ENCODE data around the gene HDAC4. TPM values are rescaled to one million over a fixed set of nuclear protein-coding genes. Genes with fewer than 3 reads are reported as not detected.

Gene HDAC4
- total RNA-seq, 1 experiment from 2014 or later: 5.5 TPM

- DNase-seq (ENCODE audit: low read depth): peak; percentile 96
These were observed 133.4 kb downstream of the HDAC4 start for GRCh38 chr2:239267288-239267951.

- no peak for DNase-seq (ENCODE audit: low read depth)
These were observed 134.0 kb downstream of the HDAC4 start for GRCh38 chr2:239266779-239267287.

- no peak for DNase-seq (ENCODE audit: low read depth)
These were observed 134.4 kb downstream of the HDAC4 start for GRCh38 chr2:239266434-239266766.

DNA sequence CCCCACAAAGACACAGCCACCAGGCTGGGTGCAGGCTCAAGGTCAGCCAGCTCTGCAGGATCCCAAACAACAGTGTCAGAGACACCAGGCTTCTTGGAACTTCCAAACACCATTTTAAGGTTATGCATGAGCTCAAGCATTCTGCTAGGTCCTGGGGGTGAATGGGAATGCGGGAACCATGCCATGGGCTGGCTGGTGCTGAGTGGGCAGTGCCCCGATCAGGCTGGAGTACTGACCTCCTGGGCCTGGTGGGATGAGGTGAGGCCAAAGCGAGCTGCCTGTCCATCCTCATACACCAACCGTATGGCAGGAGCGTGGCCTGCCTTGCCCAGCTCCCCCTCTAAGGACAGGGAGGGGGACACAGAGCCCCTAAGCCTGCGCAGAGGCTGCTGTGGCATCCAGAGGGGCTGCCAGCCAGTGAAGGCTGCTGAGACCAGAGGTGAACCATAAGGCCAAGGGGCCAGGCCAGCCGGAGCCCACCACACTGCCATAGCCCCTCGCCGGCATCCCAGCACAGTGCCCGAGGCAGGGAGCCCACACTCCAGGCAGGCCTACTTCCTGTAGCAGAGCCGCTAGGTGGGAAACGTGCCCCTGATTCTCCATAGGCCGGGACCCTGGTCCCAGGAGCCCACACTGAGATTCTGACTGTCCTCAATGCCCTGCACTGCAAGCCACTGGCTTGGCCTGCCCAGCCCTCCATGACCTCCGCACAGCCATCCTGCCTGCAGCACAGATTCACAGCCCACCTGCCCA, 135.0 kb downstream of the HDAC4 start:
- no peak for DNase-seq (ENCODE audit: low read depth)

DNA sequence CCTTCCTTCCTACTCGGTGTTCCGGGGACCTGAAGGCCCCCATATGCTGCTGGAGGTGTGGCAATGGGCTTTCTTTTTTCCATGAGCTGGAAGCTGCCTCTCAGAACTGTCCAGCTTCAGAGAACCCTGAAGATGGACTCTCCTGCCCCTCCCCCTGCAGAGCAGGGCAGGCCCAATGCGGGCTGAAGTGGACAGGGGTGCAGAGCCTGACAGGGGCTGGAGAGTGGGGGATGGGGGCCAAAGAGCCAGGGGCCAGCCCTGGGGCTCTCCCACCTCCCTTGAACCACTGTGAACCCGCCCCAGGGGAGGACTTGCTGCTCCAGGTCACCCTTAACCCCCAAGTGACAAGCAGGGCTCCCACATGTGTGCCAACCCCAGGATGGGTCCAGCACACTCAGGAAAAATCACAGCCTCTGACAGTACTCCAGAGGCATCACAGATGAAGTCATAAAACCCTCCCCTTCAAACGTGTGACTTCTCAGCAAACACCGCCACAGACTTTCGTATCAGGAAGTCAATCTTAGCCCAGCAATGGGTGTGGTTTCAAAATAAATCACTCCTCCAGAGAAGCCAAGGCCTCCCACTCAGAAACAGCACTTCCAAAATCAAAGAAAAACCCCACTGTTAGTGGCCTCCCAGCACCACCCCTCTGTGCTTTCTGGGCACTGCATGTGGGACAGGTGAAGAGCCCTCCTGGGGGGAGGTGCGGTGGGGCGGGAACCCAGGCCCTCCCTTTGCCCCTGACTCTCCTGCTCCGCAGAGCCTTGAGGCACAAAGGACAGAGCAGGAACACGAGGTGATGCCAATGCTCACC, 135.8 kb downstream of the HDAC4 start:
- DNase-seq (ENCODE audit: low read depth): peak; percentile 85

- DNase-seq (ENCODE audit: low read depth): no peak
These were observed 136.4 kb downstream of the HDAC4 start for GRCh38 chr2:239264492-239264837.

DNA sequence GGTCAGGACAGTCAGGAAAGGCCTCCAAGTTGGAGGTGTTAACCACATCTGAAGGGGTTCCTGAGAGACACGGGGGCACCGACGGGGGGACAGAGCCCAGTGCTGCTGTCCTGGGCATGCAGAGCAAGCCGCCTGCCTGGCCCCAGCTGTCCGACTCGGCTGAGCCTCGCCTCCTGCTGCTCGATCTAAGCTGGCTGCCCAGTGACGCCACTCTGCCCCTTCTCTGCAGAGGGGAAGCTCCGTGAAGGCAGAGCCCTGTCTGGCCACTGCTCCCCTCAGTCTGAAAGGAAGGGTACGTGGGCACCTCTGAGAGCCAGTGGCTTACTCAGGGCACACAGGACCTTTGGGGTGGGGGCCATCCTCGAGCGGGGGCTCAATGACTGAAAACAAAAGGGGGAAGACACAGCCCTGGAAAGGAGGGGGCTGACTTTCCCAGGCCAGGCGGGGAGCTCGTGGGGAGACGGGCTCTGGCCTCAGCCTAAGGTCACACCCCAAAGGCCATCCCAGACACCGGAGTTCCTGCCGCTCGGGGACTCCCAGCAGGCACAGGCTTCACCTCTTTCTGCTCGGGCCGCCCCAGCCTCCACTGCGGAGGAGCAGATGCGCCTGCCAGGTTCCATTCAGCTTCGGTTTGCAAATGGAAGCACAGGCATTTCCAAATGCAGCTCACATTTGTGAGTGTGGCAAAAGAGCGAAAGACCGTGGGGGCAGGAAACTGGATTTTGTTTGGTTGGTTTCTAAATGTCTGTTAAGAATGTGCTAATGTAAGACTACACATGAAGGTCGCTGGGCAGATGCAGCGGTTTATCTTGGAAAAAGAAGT, 136.9 kb downstream of the HDAC4 start:
- no peak for DNase-seq (ENCODE audit: low read depth)

DNA sequence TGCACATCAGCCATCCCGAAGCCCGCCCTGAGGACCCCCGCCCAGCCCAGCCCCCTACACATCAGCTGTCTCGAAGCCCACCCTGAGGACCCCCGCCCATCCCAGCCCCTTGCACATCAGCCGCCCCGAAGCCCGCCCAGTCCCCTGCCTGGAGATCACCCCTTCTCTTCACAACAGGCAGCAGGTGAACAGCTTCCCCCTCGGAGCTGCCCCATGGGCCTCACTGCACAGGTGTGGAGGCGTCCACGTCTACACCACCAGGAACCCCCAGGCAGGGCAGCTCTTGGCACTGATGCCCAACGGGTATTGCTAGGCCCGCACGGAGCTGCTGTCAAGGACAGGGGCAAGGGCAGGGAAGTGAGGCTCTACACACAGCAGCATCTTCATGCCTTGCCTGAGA, 137.6 kb downstream of the HDAC4 start:
- DNase-seq (ENCODE audit: low read depth): no peak

DNA sequence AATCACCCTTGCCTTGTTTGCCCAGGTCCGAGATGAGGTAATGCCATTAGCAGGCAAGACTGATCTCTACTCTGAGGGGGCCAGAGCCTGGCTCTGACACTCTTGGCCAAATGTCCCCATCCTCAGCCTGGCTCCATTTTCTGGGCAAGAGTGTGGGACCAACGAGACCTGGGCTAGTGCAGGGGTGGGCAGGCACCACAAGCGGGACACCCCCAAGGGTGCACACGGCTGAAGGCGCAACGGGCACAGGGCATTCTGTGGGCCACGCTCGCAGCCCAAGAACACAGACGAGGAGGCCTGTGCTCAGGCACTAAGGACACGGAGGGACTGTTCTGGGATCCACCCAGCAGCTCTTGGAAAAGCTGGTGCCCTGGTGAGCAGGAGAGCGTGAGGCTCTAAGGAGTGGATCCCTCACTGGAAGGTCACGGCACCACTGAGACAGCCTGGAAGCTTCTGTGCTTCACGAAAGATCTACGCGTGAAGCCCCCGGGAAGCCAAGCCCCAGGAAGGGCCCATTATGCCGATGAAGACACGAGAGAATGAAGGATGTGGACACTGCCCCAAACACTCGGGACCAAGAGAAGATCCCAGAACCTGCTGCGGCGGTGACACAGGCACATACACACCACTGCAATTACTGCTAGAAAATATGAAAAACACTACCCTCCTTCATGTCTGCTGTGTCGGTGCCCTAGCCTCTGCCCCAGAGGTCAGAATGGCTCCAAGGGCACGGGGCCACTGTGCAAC, 138.2 kb downstream of the HDAC4 start:
- no peak for DNase-seq (ENCODE audit: low read depth)

- no peak for DNase-seq (ENCODE audit: low read depth)
These were observed 138.9 kb downstream of the HDAC4 start for GRCh38 chr2:239261796-239262483.

DNA sequence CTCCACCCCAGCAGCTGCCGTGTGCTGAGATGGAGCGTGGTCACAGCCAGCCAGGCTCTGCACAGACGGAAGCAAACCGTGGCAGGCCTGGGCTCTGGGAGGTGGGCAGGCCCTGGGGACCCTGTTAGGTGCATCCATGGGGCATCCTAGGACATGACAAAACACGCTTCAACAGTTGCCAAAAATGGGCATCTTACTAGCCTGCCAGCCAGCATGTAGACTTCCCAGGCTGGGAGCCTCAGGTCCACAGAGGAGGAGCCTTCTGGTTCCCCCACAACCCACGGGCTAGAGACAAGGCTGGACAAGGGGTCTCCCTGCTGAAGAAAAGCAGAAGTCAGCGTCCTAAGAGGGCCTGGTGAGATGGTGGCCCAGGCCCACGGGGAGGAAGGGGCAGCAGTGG, 139.5 kb downstream of the HDAC4 start:
- DNase-seq (ENCODE audit: low read depth): no peak

- no peak for DNase-seq (ENCODE audit: low read depth)
These were observed 140.1 kb downstream of the HDAC4 start for GRCh38 chr2:239260546-239261327.

DNA sequence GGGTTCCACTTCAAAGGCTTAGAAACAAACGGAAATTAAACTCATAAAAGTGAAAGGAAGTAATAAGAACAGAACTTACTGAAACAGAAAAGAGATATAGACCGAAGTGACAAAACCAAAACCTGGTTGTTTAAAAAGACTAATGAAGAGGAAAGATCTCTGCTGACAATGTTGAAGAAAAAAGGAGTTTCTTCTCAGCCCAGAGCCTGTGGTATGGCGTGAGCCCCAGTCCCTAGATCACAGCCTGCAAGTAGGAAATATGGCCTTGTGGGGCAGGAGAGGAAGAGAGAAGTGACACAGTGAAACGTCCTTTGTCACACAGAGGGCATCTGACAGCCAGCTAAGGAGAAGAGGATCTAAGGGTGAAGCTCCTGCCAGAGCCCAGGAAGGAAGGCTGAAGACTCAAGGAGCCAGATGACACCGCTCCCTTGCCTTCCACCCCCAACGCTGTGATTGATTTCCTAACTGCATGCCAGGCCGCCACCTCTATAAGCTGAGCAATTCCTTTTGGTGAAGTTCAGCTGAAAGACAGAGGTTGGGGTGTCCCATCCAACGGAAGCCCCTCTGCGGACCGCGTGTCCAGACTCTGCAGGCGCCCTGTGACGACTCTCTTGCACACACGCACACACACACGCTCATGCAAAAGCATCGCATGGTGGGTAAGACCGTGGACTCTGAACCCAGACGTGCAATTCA, 141.1 kb downstream of the HDAC4 start:
- DNase-seq (ENCODE audit: low read depth): no peak

GRCh38 chr2:239259173-239259572, 141.6 kb downstream of the HDAC4 start:
- DNase-seq (ENCODE audit: low read depth): no peak

DNA sequence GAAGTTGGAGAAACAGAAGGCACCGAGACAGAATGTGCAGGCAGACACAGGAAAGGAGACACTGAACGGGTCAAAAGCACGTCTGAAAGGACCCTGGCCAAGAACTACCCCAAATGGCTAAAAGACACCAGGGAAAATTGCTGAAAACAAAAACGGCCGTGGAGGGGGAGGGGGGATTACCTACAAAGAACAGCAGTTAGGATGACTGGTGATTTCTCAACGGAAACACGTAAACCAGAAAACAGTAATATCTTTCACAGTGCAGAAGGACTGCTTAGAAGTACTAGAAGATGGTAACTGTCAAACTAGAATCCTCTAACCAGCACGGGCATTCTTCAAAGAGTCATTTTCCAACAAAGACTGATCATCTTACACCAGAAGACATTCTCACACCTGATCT, 142.6 kb downstream of the HDAC4 start:
- DNase-seq (ENCODE audit: low read depth): no peak

GRCh38 chr2:239257511-239257937, 143.3 kb downstream of the HDAC4 start:
- DNase-seq (ENCODE audit: low read depth): peak; percentile 91

- no peak for DNase-seq (ENCODE audit: low read depth)
These were observed 144.5 kb downstream of the HDAC4 start for GRCh38 chr2:239256350-239256743.

DNA sequence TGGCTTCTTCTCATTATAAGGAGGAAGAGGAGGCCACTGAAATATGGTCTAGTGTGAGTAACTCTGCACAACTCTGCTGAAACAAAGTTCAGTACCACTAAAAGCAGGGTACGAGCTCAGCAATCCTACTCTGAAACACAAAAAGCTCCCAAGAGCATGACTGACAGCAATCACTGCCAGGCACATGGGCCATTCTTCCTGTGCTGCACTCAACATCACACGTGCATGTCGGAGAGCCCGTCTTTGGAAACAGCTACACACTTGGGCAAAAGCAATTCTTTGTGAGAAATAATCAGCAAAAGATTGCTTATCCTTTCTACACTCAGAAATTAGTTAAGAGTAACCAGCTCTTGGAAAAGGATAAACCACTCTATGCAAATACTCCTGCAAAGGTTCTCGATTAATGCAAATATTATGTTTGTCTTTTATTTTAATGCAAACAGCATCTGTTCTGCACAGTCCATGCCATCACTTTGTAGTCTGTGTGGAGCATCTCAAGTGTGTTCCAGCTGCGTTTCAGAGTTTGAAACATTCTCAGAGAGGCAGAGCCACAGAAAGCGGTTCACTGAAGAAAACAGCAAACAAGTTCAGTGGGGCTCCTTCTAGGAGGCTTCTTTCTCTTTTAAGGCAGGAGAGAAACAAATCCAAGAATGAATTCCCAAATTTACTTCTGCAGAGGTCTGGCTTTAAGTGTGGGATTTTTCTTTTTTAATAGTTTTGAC, 145.0 kb downstream of the HDAC4 start:
- no peak for DNase-seq (ENCODE audit: low read depth)
